OCI-LY1 (cell line): ENCODE measurements around the gene PDYN.
"Not testable (repeated sequence)": the region's sequence is repeated elsewhere in the genome, so short reads cannot be mapped to it uniquely, and the experiment has no call there.

ENCODE experiments used
- H2AFZ ChIP-seq: fragments of 200-600 bp; sonication (generic), shearing (Covaris generic); 2 replicates; pipeline ENCODE4 v1.6.0; 2014; ENCODE audit warnings: antibody characterized with exemption, mild to moderate bottlenecking, low read length
- H3F3A ChIP-seq: fragments of 200-600 bp; sonication (generic), shearing (Covaris generic); 2 replicates; pipeline ENCODE4 v1.6.0; 2014; ENCODE audit warnings: mild to moderate bottlenecking, antibody characterized with exemption, low read length, moderate library complexity; ENCODE audit not compliant: insufficient read depth
- H3K27ac ChIP-seq: fragments of 200-600 bp; sonication (generic); 2 replicates; pipeline ENCODE4 v1.5.1; 2014; ENCODE audit warnings: low read length, mixed run types, mild to moderate bottlenecking, low read depth; ENCODE audit not compliant: poor library complexity, severe bottlenecking
- H3K27me3 ChIP-seq: fragments of 200-600 bp; sonication (generic); 2 replicates; pipeline ENCODE4 v1.6.0; 2014; ENCODE audit warnings: antibody characterized with exemption, mild to moderate bottlenecking, low read length, moderate library complexity; ENCODE audit not compliant: insufficient read depth
- H3K36me3 ChIP-seq: fragments of 200-600 bp; sonication (generic); 2 replicates; pipeline ENCODE4 v1.6.1; 2014; ENCODE audit warnings: mild to moderate bottlenecking, antibody characterized with exemption, low read length, moderate library complexity, mixed read lengths; ENCODE audit not compliant: insufficient read depth
- H3K4me1 ChIP-seq: fragments of 200-600 bp; sonication (generic); 2 replicates; pipeline ENCODE4 v1.5.1; 2014; ENCODE audit warnings: mild to moderate bottlenecking, low read length, moderate library complexity; ENCODE audit not compliant: insufficient read depth, severe bottlenecking
- H3K4me2 ChIP-seq: fragments of 200-600 bp; sonication (generic), shearing (Covaris generic); 2 replicates; pipeline ENCODE4 v1.6.1; 2014; ENCODE audit warnings: low read length
- H3K4me3 ChIP-seq: fragments of 200-600 bp; sonication (generic); 2 replicates; pipeline ENCODE4 v1.5.1; 2014; ENCODE audit warnings: low read length, low read depth, mild to moderate bottlenecking, mixed read lengths; ENCODE audit not compliant: poor library complexity, severe bottlenecking
- H3K79me2 ChIP-seq: fragments of 200-600 bp; shearing (Covaris generic); 2 replicates; pipeline ENCODE4 v1.6.1; 2016; ENCODE audit warnings: mixed run types, low read length, mixed read lengths; ENCODE audit not compliant: insufficient read depth
- H3K9ac ChIP-seq: fragments of 200-600 bp; sonication (generic), shearing (Covaris generic); 2 replicates; pipeline ENCODE4 v1.6.1; 2014; ENCODE audit warnings: mild to moderate bottlenecking, low read length, mixed read lengths
- H3K9me2 ChIP-seq: fragments of 200-600 bp; sonication (generic), shearing (Covaris generic); 2 replicates; pipeline ENCODE4 v1.6.1; 2014; ENCODE audit warnings: low read depth, mild to moderate bottlenecking, low read length, mixed read lengths
- H3K9me3 ChIP-seq: fragments of 200-600 bp; shearing (Covaris generic); 2 replicates; pipeline ENCODE4 v1.6.1; 2014; ENCODE audit warnings: low read length, mixed read lengths
- H4K20me1 ChIP-seq: fragments of 200-600 bp; sonication (generic), shearing (Covaris generic); 2 replicates; pipeline ENCODE4 v1.6.0; 2016; ENCODE audit warnings: mild to moderate bottlenecking, low read length; ENCODE audit not compliant: insufficient read depth
- EZH2 ChIP-seq: fragments of 200-600 bp; sonication (generic), shearing (Covaris generic); IDR thresholded peaks from 2 replicates; pipeline ENCODE4 v1.8.0; 2017; ENCODE audit warnings: borderline replicate concordance, mixed run types, mild to moderate bottlenecking, antibody characterized with exemption, low read length, moderate library complexity, mixed read lengths
- TF ChIP-seq, protein P1 (sequence below): fragments of 200-600 bp; sonication (generic), shearing (Covaris generic); IDR thresholded peaks from 2 replicates; pipeline ENCODE4 v1.5.1; 2017; ENCODE audit warnings: mild to moderate bottlenecking, antibody characterized with exemption, low read length, moderate library complexity, mixed read lengths

The PDYN gene

DNA sequence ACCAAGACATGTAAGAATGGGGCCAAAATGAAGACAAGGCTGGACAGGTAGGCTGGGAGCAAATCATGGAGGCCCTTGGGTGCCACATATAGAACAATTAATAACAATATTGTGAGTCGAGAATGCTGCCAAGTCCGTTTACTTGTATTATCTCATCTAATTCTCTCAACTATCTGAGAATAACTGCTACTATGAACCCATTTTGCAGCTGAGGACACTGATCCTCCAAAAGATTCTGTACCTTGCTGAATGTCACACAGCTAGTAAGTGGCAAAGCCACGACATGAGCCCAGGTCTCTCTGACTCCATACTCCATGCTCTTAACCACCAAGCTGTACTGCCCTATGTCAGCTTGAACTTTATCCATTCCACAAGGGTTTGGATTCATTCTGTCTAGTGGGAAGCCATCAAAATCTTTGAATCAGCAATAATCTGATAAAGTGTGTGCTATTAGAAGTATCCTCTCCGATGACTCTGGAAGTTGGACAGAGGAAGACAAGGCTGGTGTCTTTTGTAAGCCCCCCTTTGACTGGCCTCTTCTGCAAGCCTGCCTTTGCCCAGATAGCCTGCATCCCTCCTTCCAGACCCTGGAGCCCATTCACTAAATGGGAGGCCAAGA is 43.5 kb upstream of the PDYN start:
- H3K27me3 ChIP-seq, result no peaks in the 10 kb centered on the region
- no peaks in the 10 kb centered on the region for H3K4me1 ChIP-seq
- TF ChIP-seq, protein P1, sequence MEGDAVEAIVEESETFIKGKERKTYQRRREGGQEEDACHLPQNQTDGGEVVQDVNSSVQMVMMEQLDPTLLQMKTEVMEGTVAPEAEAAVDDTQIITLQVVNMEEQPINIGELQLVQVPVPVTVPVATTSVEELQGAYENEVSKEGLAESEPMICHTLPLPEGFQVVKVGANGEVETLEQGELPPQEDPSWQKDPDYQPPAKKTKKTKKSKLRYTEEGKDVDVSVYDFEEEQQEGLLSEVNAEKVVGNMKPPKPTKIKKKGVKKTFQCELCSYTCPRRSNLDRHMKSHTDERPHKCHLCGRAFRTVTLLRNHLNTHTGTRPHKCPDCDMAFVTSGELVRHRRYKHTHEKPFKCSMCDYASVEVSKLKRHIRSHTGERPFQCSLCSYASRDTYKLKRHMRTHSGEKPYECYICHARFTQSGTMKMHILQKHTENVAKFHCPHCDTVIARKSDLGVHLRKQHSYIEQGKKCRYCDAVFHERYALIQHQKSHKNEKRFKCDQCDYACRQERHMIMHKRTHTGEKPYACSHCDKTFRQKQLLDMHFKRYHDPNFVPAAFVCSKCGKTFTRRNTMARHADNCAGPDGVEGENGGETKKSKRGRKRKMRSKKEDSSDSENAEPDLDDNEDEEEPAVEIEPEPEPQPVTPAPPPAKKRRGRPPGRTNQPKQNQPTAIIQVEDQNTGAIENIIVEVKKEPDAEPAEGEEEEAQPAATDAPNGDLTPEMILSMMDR, result no peak
- TF ChIP-seq EZH2, result no peak

DNA sequence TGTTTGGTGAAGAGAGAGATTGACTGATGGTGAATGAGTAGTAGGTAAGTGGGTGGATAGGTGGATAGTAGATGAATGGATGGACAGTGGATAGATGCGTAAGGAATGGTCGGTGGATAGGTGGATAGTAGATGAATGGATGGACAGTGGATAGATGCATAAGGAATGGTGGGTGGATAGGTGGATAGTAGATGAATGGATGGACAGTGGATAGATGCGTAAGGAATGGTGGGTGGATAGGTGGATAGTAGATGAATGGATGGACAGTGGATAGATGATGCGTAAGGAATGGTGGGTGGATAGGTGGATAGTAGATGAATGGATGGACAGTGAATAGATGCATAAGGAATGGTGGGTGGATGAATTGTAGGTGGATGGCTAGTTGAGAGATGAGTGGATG is 42.5 kb upstream of the PDYN start:
- H3F3A ChIP-seq, H3K9me3 ChIP-seq, H2AFZ ChIP-seq, H3K9me2 ChIP-seq, H3K27me3 ChIP-seq, H3K27ac ChIP-seq, H3K9ac ChIP-seq, H4K20me1 ChIP-seq, H3K4me3 ChIP-seq, H3K4me1 ChIP-seq, H3K4me2 ChIP-seq, H3K79me2 ChIP-seq, H3K36me3 ChIP-seq: not testable (repeated sequence)

More for the DNA sequence above, 43.5 kb upstream of the PDYN start:
- Histone ChIP-seq H4K20me1 (no peaks in the 10 kb centered on the region), H3F3A (no peaks in the 10 kb centered on the region), H2AFZ (no peak overlapping the region), H3K9me3 (no peaks in the 10 kb centered on the region), H3K79me2 (no peaks in the 10 kb centered on the region), H3K27ac (no peak overlapping the region), H3K9ac (no peak overlapping the region), H3K36me3 (no peaks in the 10 kb centered on the region), H3K9me2 (no peaks in the 10 kb centered on the region), H3K4me3 (no peak overlapping the region), H3K4me2 (no peak overlapping the region)

DNA sequence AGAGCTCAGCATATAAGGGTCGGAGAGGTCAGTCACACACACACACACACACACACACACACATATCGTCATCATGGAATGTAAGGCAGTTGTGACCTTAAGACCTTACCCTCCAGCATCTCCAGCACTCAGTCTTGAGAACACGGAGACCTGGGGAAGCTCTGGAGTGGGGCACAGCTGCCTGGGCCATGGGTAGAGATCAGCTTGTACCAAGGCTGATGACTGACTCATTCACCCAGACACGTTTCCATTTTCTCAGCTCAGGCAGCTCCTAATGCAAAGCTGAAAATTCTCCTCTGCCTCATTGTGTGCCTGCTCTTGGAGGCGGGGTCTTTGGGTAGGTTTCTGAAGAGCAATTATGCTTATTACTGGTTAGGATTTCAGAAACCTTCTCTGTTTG is 38.3 kb upstream of the PDYN start:
- no peaks in the 10 kb centered on the region for H3K36me3 ChIP-seq
- H3K4me1 ChIP-seq, result no peaks in the 10 kb centered on the region
- H3K4me3 ChIP-seq, result no peak overlapping the region
- H3K9ac ChIP-seq, result no peak overlapping the region
- no peak overlapping the region for H3K4me2 ChIP-seq
- H3K27me3 ChIP-seq, result no peaks in the 10 kb centered on the region
- no peak for TF ChIP-seq EZH2
- TF ChIP-seq, protein P1, result no peak
- H2AFZ ChIP-seq, result no peak overlapping the region
- no peaks in the 10 kb centered on the region for H3K9me2 ChIP-seq
- no peaks in the 10 kb centered on the region for H3K79me2 ChIP-seq
- H3K9me3 ChIP-seq, result no peaks in the 10 kb centered on the region
- no peak overlapping the region for H3K27ac ChIP-seq
- no peaks in the 10 kb centered on the region for H4K20me1 ChIP-seq
- no peaks in the 10 kb centered on the region for H3F3A ChIP-seq

DNA sequence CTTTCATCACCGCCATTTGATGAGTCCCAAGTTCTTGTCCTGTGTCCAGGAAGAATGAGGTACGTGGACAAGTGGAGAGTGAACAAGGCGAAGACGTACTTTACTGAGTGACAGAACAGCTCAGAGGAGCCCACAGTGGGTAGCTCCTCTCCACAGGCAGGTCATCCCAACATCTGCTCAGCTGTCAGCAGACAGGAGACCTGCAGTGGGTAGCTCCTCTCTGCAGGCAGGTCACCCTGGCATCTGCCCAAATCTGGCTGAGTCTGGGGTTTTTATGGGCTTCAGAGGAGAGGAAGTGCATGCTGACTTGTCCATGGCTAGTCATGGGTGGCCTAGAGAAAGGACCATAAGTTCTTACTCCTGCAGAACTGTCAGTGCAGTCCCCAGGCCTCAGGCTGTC is 32.7 kb upstream of the PDYN start:
- no peaks in the 10 kb centered on the region for H3K79me2 ChIP-seq
- H3K4me2 ChIP-seq, result no peak overlapping the region
- no peak overlapping the region for H3K9ac ChIP-seq
- H3K9me3 ChIP-seq, result peaks cover 5% of the 10 kb centered on the region
- TF ChIP-seq, protein P1, result no peak
- TF ChIP-seq EZH2, result no peak
- no peak overlapping the region for H3K27ac ChIP-seq
- no peak overlapping the region for H2AFZ ChIP-seq
- H3F3A ChIP-seq, result no peaks in the 10 kb centered on the region
- no peaks in the 10 kb centered on the region for H3K36me3 ChIP-seq
- no peak overlapping the region for H3K4me3 ChIP-seq
- no peaks in the 10 kb centered on the region for H3K4me1 ChIP-seq
- no peaks in the 10 kb centered on the region for H4K20me1 ChIP-seq
- no peaks in the 10 kb centered on the region for H3K27me3 ChIP-seq
- no peaks in the 10 kb centered on the region for H3K9me2 ChIP-seq
